GM12878 (cell line): ENCODE measurements around the gene KANK4. TPM values are rescaled to one million over a fixed set of nuclear protein-coding genes. Genes with fewer than 3 reads are reported as not detected.

Source experiments
- ATAC-seq: fragments of 200-7000 bp; cut with Tn5 transposase; 3 replicates; pipeline ENCODE4 v1.9.1; 2020; ENCODE audit warnings: mild to moderate bottlenecking, moderate library complexity
- BruUV-seq: library from RNA; stranded (reverse); fragments of 400-500 nt; replicated peaks from 2 replicates; lab custom pipeline; 2021; lab: Mats Ljungman, UMichigan
- CTCF ChIA-PET: fragments of 300-600 bp; sonication (Branson Sonifier 250); formaldehyde crosslinking; extraction: SDS; loops from one replicate; lab custom pipeline; 2021; ENCODE audit warnings: inconsistent platforms; lab: Yijun Ruan, JAX
- POLR2A ChIA-PET: fragments of 350-600 bp; formaldehyde crosslinking; extraction: SDS; loops from one replicate; lab custom pipeline; 2021; ENCODE audit warnings: inconsistent platforms; lab: Charles Lee
- RAD21 ChIA-PET: fragments of 300-600 bp; sonication (Branson Sonifier 250); formaldehyde crosslinking; loops from one replicate; lab custom pipeline; 2023; ENCODE audit warnings: antibody characterized with exemption; ENCODE audit not compliant: unreplicated experiment; lab: Charles Lee
- SMC1A ChIA-PET: fragments of 300-600 bp; sonication (Branson Sonifier 250); formaldehyde crosslinking; loops from one replicate; lab custom pipeline; 2023; ENCODE audit not compliant: unreplicated experiment, uncharacterized antibody; lab: Charles Lee
- DNase-seq: peaks from one replicate; pipeline ENCODE4 v3.0.0-alpha.2; 2011; ENCODE audit warnings: low read depth, low spot score
- FAIRE-seq: peaks from 3 replicates; lab custom pipeline; 2011; peaks lifted over from hg19 to GRCh38; lab: Jason Lieb, UNC
- H2AFZ ChIP-seq: 2 replicates; pipeline ENCODE4 v1.6.0; 2011; ENCODE audit warnings: low read depth, low read length, control low read depth; ENCODE audit not compliant: control insufficient read depth
- H3K27ac ChIP-seq: 2 replicates; pipeline ENCODE4 v1.5.1; 2011; ENCODE audit warnings: control low read depth; ENCODE audit not compliant: control insufficient read depth, insufficient read depth
- H3K27me3 ChIP-seq, 2 experiments: replicated peaks in 1 of 2; 2 replicates each; pipeline versions ENCODE4 v1.6.0 to v1.6.1; 2011; ENCODE audit warnings: low read length in 1 of 2; ENCODE audit not compliant: control insufficient read depth in 2 of 2, insufficient read depth in 2 of 2
- H3K36me3 ChIP-seq, 2 experiments: 2 replicates each; pipeline ENCODE4 v1.5.1; 2011; ENCODE audit warnings: low read length in 1 of 2; ENCODE audit not compliant: control insufficient read depth in 2 of 2, insufficient read depth in 2 of 2
- H3K4me1 ChIP-seq: 2 replicates; pipeline ENCODE4 v1.6.1; 2011; ENCODE audit warnings: mild to moderate bottlenecking, low read length, moderate library complexity, mixed read lengths; ENCODE audit not compliant: control insufficient read depth, insufficient read depth
- H3K4me2 ChIP-seq: 2 replicates; pipeline ENCODE4 v1.6.0; 2011; ENCODE audit warnings: control low read depth; ENCODE audit not compliant: control insufficient read depth, insufficient read depth
- H3K4me3 ChIP-seq: fragments of 200-600 bp; sonication (generic); 2 replicates; pipeline ENCODE4 v1.5.1; 2016
- H3K79me2 ChIP-seq: 2 replicates; pipeline ENCODE4 v1.6.0; 2011; ENCODE audit warnings: low read length; ENCODE audit not compliant: control insufficient read depth, insufficient read depth
- H3K9ac ChIP-seq: 2 replicates; pipeline ENCODE4 v1.8.0; 2011; ENCODE audit warnings: low read length, control low read depth, mixed read lengths; ENCODE audit not compliant: control insufficient read depth, insufficient read depth
- H3K9me3 ChIP-seq: replicated peaks from 3 replicates; pipeline ENCODE4 v1.5.1; 2011; ENCODE audit warnings: mild to moderate bottlenecking, low read length; ENCODE audit not compliant: control insufficient read depth, insufficient read depth
- H4K20me1 ChIP-seq: 2 replicates; pipeline ENCODE4 v1.6.0; 2011; ENCODE audit not compliant: control insufficient read depth, insufficient read depth
- ATF7 ChIP-seq: fragments of 450-650 bp; IDR thresholded peaks from 2 replicates; pipeline ENCODE4 v1.6.1; 2016; ENCODE audit warnings: low read depth, mild to moderate bottlenecking
- BACH1 ChIP-seq: fragments of 450-650 bp; IDR thresholded peaks from 2 replicates; pipeline ENCODE4 v1.6.1; 2017; ENCODE audit warnings: mild to moderate bottlenecking, borderline replicate concordance
- E2F8 ChIP-seq: fragments of 450-650 bp; IDR thresholded peaks from 2 replicates; pipeline ENCODE4 v1.6.1; 2018; ENCODE audit warnings: mild to moderate bottlenecking, low read depth, moderate library complexity; ENCODE audit not compliant: partially characterized antibody
- FOXM1 ChIP-seq: IDR thresholded peaks from 2 replicates; pipeline ENCODE4 v1.6.1; 2012; ENCODE audit warnings: low read depth, mild to moderate bottlenecking, inconsistent platforms, low read length, moderate library complexity
- HDAC2 ChIP-seq: fragments of 200-600 bp; sonication (generic); IDR thresholded peaks from 2 replicates; pipeline ENCODE4 v1.6.1; 2017
- HDAC6 ChIP-seq: fragments of 200-600 bp; sonication (generic); IDR thresholded peaks from one replicate; pipeline ENCODE4 v1.8.0; 2017; ENCODE audit warnings: antibody characterized with exemption; ENCODE audit not compliant: unreplicated experiment
- KLF5 ChIP-seq: fragments of 450-650 bp; IDR thresholded peaks from 2 replicates; pipeline ENCODE4 v1.6.1; 2014; ENCODE audit warnings: mild to moderate bottlenecking; ENCODE audit not compliant: partially characterized antibody
- POLR2A ChIP-seq: IDR thresholded peaks from 2 replicates; pipeline ENCODE4 v1.6.1; 2011; ENCODE audit warnings: low read depth, mild to moderate bottlenecking, low read length
- RAD21 ChIP-seq: IDR thresholded peaks from 2 replicates; pipeline ENCODE4 v1.6.1; 2011; ENCODE audit warnings: mild to moderate bottlenecking, low read depth, low read length, moderate library complexity; ENCODE audit not compliant: insufficient read depth
- TCF12 ChIP-seq: IDR thresholded peaks from 2 replicates; pipeline ENCODE4 v1.6.1; 2011; ENCODE audit warnings: low read depth, mild to moderate bottlenecking, low read length
- WRNIP1 ChIP-seq: IDR thresholded peaks from 2 replicates; pipeline ENCODE4 v1.6.1; 2011; ENCODE audit warnings: low read depth, low read length, improper control_type of control experiment, borderline replicate concordance
- ZBED1 ChIP-seq: IDR thresholded peaks from 2 replicates; pipeline ENCODE4 v1.6.1; 2016; ENCODE audit warnings: borderline replicate concordance
- ZNF274 ChIP-seq: IDR thresholded peaks from one replicate; pipeline ENCODE4 v1.8.0; 2011; ENCODE audit not compliant: insufficient read length, insufficient read depth
- ZSCAN29 ChIP-seq: fragments of 450-650 bp; IDR thresholded peaks from 2 replicates; pipeline ENCODE4 v1.6.1; 2017; ENCODE audit warnings: mild to moderate bottlenecking, moderate library complexity
- WGBS: methylation state at CpG from one replicate; pipeline ENCODE4 v1.1.6; 2016; ENCODE audit warnings: low lambda C conversion rate; ENCODE audit not compliant: insufficient replicate concordance, insufficient coverage; ENCODE audit errors: missing lambda C conversion rate; 5-methylcytosine and 5-hydroxymethylcytosine counted together
- in situ Hi-C: fragments of 300-500 bp; cut with MboI; formaldehyde crosslinking; loops from 9 replicates; pipeline ENCODE4 v1.14.3; 2018; ENCODE audit warnings: mixed read lengths
- intact Hi-C: fragments of 100-400 bp; cut with micrococcal nuclease; formaldehyde crosslinking; loops from one replicate; pipeline ENCODE4 v1.14.2; 2022; ENCODE audit not compliant: unreplicated experiment
- polyA plus RNA-seq, 11 experiments: library from polyadenylated mRNA; depleted of rRNA in 4 of 11; unstranded in 6 of 11; stranded (reverse) in 5 of 11; fragments of >200 nt; fragmentation: Nextera tagmentation in 4 of 11; fragmentation: Illumina TruSeq in 1 of 11; extraction: Ambion mirVana in 4 of 11; extraction: Trizol in 1 of 11; gene quantifications; 1 replicate in 1 of 11; 2 replicates in 10 of 11; pipeline versions ENCODE4 v1.2.1 to v1.2.3, GENCODE V29; 2011 to 2016; ENCODE audit warnings: inconsistent platforms in 2 of 11, missing spikeins in 2 of 11, low read depth in 1 of 11
- total RNA-seq, 4 experiments: library from RNA; depleted of rRNA in 3 of 4; stranded (reverse); fragments of >200 nt in 3 of 4; fragmentation: Illumina TruSeq in 1 of 4; extraction: Trizol in 1 of 4; gene quantifications; 2 replicates each; pipeline versions ENCODE4 v1.2.1 to v1.2.3, GENCODE V29; 2013 to 2021
- TF ChIP-seq, protein P1 (sequence below): fragments of 450-650 bp; conservative IDR thresholded peaks from 2 replicates; pipeline ENCODE4 v1.6.1; 2017; ENCODE audit warnings: mild to moderate bottlenecking, moderate library complexity
- TF ChIP-seq, protein P2 (sequence below): IDR thresholded peaks from 2 replicates; pipeline ENCODE4 v1.6.1; 2012; ENCODE audit warnings: mild to moderate bottlenecking, low read depth, low read length

KANK4 gene
- total and polyA plus RNA-seq, 10 of the 15 experiments (the other 5 are each of a cell fraction or from before 2014, with no cell fraction given): not detected

- no peak overlapping the region for H2AFZ ChIP-seq
- intact Hi-C loops: no loop called here
- H3K9ac ChIP-seq: no peak overlapping the region
- TF ChIP-seq ZNF274 (no peak), ZSCAN29 (no peak), BACH1 (no peak), HDAC2 (no peak), KLF5 (no peak), HDAC6 (no peak), TCF12 (no peak), WRNIP1 (no peak), ATF7 (no peak), ZBED1 (no peak), POLR2A (no peak), E2F8 (no peak), RAD21 (no peak), FOXM1 (no peak)
- TF ChIP-seq, protein P1, sequence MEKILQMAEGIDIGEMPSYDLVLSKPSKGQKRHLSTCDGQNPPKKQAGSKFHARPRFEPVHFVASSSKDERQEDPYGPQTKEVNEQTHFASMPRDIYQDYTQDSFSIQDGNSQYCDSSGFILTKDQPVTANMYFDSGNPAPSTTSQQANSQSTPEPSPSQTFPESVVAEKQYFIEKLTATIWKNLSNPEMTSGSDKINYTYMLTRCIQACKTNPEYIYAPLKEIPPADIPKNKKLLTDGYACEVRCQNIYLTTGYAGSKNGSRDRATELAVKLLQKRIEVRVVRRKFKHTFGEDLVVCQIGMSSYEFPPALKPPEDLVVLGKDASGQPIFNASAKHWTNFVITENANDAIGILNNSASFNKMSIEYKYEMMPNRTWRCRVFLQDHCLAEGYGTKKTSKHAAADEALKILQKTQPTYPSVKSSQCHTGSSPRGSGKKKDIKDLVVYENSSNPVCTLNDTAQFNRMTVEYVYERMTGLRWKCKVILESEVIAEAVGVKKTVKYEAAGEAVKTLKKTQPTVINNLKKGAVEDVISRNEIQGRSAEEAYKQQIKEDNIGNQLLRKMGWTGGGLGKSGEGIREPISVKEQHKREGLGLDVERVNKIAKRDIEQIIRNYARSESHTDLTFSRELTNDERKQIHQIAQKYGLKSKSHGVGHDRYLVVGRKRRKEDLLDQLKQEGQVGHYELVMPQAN: no peak
- TF ChIP-seq, protein P2, sequence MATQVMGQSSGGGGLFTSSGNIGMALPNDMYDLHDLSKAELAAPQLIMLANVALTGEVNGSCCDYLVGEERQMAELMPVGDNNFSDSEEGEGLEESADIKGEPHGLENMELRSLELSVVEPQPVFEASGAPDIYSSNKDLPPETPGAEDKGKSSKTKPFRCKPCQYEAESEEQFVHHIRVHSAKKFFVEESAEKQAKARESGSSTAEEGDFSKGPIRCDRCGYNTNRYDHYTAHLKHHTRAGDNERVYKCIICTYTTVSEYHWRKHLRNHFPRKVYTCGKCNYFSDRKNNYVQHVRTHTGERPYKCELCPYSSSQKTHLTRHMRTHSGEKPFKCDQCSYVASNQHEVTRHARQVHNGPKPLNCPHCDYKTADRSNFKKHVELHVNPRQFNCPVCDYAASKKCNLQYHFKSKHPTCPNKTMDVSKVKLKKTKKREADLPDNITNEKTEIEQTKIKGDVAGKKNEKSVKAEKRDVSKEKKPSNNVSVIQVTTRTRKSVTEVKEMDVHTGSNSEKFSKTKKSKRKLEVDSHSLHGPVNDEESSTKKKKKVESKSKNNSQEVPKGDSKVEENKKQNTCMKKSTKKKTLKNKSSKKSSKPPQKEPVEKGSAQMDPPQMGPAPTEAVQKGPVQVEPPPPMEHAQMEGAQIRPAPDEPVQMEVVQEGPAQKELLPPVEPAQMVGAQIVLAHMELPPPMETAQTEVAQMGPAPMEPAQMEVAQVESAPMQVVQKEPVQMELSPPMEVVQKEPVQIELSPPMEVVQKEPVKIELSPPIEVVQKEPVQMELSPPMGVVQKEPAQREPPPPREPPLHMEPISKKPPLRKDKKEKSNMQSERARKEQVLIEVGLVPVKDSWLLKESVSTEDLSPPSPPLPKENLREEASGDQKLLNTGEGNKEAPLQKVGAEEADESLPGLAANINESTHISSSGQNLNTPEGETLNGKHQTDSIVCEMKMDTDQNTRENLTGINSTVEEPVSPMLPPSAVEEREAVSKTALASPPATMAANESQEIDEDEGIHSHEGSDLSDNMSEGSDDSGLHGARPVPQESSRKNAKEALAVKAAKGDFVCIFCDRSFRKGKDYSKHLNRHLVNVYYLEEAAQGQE: no peak
- TF ChIP-seq, all 136 proteins: peak for 0
- no peaks in the 10 kb centered on the region; a peak in 1 of 4 replicates for H3K27me3 ChIP-seq
- ChIA-PET SMC1A (no interaction called here), CTCF (no interaction called here), RAD21 (no interaction called here), POLR2A (no interaction called here)
- no peak overlapping the region for H3K4me3 ChIP-seq
- 42% methylated on average over 7 of the region's 7 CpGs for WGBS
- H3K4me2 ChIP-seq: no peak overlapping the region
- in situ Hi-C loops: no loop called here
- ATAC-seq (no peak), DNase-seq (no peak), FAIRE-seq (no peak)
- H4K20me1 ChIP-seq: no peaks in the 10 kb centered on the region
- H3K4me1 ChIP-seq: peaks cover 5% of the 10 kb centered on the region; the same call in 1 of the 2 replicates
- no peaks in the 10 kb centered on the region for H3K79me2 ChIP-seq
- BruUV-seq: no TSS peak
- H3K27ac ChIP-seq: no peak overlapping the region
- H3K36me3 ChIP-seq: no peaks in the 10 kb centered on the region
- H3K9me3 ChIP-seq: no peaks in the 10 kb centered on the region
Observed at GRCh38 chr1:62273953-62274352, 45.3 kb downstream of the KANK4 start.
